ENCODE data around the gene DNAJC21. TPM values are rescaled to one million over a fixed set of nuclear protein-coding genes. Genes with fewer than 3 reads are reported as not detected.

Gene DNAJC21
- total and polyA plus RNA-seq, 10 of the 15 experiments (the other 5 are each of a cell fraction or from before 2014, with no cell fraction given): 9.2 to 53.5 (median 23.7) TPM

DNA sequence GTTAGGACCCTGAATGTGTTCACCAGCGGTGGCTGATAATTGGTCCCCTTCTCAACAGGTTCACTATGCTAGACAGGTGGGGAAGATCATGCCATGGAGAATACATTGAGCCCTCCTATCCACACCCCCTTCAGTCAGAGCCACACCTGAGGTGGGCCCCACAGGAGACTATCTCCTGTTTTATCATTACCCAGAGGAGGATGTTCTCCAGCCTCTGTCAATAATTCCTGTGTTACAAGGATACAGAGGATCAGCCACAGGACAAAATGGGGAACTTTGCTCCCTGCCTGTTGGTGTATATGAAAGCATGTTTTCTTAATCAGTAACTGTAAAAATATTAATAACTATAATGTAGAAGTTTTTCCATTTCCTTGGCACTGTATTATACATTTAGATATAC is 40.0 kb upstream of the DNAJC21 start (continued):
- TF ChIP-seq, protein P1, sequence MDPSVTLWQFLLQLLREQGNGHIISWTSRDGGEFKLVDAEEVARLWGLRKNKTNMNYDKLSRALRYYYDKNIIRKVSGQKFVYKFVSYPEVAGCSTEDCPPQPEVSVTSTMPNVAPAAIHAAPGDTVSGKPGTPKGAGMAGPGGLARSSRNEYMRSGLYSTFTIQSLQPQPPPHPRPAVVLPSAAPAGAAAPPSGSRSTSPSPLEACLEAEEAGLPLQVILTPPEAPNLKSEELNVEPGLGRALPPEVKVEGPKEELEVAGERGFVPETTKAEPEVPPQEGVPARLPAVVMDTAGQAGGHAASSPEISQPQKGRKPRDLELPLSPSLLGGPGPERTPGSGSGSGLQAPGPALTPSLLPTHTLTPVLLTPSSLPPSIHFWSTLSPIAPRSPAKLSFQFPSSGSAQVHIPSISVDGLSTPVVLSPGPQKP (IDR thresholded peaks at IDR 0.05; ENCODE audit: low read depth, low read length): no peak
- no peak for TF ChIP-seq POLR2AphosphoS5 (IDR thresholded peaks at IDR 0.05; ENCODE audit: low read length)

DNA sequence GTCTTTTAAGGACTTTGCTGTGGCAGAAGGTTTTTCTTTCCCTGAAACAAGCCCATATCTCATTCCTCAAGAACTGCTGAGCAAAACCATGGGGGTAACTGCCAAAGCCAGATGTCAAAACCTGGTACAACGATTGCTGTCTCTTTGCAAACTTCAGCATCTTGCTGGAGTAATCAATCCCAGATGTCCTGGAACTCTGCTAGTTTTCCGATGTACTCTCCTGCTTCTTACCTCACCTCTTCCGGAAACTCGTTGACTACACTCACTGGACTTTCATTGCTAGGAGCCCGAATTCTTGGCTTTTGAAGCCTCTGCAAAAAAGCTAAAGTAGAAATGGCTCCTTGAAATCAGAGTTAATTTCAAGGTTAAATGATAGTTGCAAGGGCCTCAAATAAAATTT is 37.4 kb upstream of the DNAJC21 start:
- H3K79me2 ChIP-seq (ENCODE audit: control insufficient read depth, insufficient read depth, low read length): no peaks in the 10 kb centered on the region
- no peaks in the 10 kb centered on the region for H3K9me3 ChIP-seq (replicated peaks; ENCODE audit: control insufficient read depth, insufficient read depth, low read length)
- H3K36me3 ChIP-seq (ENCODE audit: control insufficient read depth in 2 of 2, insufficient read depth in 2 of 2, low read length in 1 of 2): no peaks in the 10 kb centered on the region
- FAIRE-seq (no peak), DNase-seq (ENCODE audit: low read depth, low spot score) (no peak), ATAC-seq (no peak)
- no peak overlapping the region for H2AFZ ChIP-seq (ENCODE audit: control insufficient read depth, low read depth, low read length)
- in situ Hi-C loops (cut with MboI): no loop called here
- no peak overlapping the region for H3K27ac ChIP-seq (ENCODE audit: control insufficient read depth, insufficient read depth)
- intact Hi-C loops (cut with micrococcal nuclease; ENCODE audit: unreplicated experiment): no loop called here
- H3K4me1 ChIP-seq (ENCODE audit: control insufficient read depth, insufficient read depth, low read length): no peaks in the 10 kb centered on the region
- H3K27me3 ChIP-seq (replicated peaks in 1 of 2; ENCODE audit: control insufficient read depth in 2 of 2, insufficient read depth in 2 of 2, low read length in 1 of 2): no peaks in the 10 kb centered on the region
- POLR2A ChIA-PET: no interaction called here
- RAD21 ChIA-PET (ENCODE audit: unreplicated experiment): no interaction called here
- no peak overlapping the region for H3K9ac ChIP-seq (ENCODE audit: control insufficient read depth, insufficient read depth, low read length)
- SMC1A ChIA-PET (ENCODE audit: uncharacterized antibody, unreplicated experiment): interaction anchor here (3.0 kb wide), 1 partner anchor 368 kb away, joined by 10 read pairs; no protein-coding TSS in a partner anchor
- H4K20me1 ChIP-seq (ENCODE audit: control insufficient read depth, insufficient read depth): no peaks in the 10 kb centered on the region
- CTCF ChIA-PET: interaction anchor here (2.4 kb wide), 1 partner anchor 369 kb away, joined by 9 read pairs; no protein-coding TSS in a partner anchor
- TF ChIP-seq BACH1 (IDR thresholded peaks at IDR 0.05; ENCODE audit: borderline replicate concordance): no peak
- TF ChIP-seq CBFB (IDR thresholded peaks at IDR 0.05; ENCODE audit: low read depth): no peak
- TF ChIP-seq EGR1 (IDR thresholded peaks at IDR 0.05; ENCODE audit: borderline replicate concordance in 1 of 2, low read depth in 2 of 2, low read length in 2 of 2): no peak
- no peak for TF ChIP-seq JUND (IDR thresholded peaks at IDR 0.05; ENCODE audit: low read depth, low read length)
- TF ChIP-seq CHD1 (IDR thresholded peaks at IDR 0.05; ENCODE audit: low read depth, low read length): no peak
- TF ChIP-seq, protein P2, sequence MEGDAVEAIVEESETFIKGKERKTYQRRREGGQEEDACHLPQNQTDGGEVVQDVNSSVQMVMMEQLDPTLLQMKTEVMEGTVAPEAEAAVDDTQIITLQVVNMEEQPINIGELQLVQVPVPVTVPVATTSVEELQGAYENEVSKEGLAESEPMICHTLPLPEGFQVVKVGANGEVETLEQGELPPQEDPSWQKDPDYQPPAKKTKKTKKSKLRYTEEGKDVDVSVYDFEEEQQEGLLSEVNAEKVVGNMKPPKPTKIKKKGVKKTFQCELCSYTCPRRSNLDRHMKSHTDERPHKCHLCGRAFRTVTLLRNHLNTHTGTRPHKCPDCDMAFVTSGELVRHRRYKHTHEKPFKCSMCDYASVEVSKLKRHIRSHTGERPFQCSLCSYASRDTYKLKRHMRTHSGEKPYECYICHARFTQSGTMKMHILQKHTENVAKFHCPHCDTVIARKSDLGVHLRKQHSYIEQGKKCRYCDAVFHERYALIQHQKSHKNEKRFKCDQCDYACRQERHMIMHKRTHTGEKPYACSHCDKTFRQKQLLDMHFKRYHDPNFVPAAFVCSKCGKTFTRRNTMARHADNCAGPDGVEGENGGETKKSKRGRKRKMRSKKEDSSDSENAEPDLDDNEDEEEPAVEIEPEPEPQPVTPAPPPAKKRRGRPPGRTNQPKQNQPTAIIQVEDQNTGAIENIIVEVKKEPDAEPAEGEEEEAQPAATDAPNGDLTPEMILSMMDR (IDR thresholded peaks at IDR 0.05 in 2 of 3, conservative IDR thresholded peaks at IDR 0.05 in 1 of 3; ENCODE audit: control insufficient read depth in 2 of 3, extremely low read depth in 1 of 3, insufficient read depth in 1 of 3, low read depth in 3 of 3, low read length in 3 of 3): no peak
- TF ChIP-seq ZNF384 (IDR thresholded peaks at IDR 0.05; ENCODE audit: borderline replicate concordance, low read depth, low read length): no peak
- TF ChIP-seq TAF1 (IDR thresholded peaks at IDR 0.05; ENCODE audit: borderline replicate concordance, low read depth, low read length): no peak
- TF ChIP-seq JUNB (IDR thresholded peaks at IDR 0.05): no peak
- TF ChIP-seq GATAD2B (conservative IDR thresholded peaks at IDR 0.05; ENCODE audit: low read depth): no peak
- TF ChIP-seq IKZF1 (conservative IDR thresholded peaks at IDR 0.05): no peak
- TF ChIP-seq, protein P3, sequence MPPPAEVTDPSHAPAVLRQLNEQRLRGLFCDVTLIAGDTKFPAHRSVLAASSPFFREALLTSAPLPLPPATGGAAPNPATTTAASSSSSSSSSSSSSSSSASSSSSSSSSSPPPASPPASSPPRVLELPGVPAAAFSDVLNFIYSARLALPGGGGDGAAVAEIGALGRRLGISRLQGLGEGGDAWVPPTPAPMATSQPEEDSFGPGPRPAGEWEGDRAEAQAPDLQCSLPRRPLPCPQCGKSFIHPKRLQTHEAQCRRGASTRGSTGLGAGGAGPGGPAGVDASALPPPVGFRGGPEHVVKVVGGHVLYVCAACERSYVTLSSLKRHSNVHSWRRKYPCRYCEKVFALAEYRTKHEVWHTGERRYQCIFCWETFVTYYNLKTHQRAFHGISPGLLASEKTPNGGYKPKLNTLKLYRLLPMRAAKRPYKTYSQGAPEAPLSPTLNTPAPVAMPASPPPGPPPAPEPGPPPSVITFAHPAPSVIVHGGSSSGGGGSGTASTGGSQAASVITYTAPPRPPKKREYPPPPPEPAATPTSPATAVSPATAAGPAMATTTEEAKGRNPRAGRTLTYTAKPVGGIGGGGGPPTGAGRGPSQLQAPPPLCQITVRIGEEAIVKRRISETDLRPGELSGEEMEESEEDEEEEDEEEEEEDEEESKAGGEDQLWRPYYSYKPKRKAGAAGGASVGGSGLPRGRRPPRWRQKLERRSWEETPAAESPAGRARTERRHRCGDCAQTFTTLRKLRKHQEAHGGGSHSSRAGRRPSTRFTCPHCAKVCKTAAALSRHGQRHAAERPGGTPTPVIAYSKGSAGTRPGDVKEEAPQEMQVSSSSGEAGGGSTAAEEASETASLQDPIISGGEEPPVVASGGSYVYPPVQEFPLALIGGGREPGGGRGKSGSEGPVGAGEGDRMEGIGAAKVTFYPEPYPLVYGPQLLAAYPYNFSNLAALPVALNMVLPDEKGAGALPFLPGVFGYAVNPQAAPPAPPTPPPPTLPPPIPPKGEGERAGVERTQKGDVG (CRISPR knock-in tag; IDR thresholded peaks at IDR 0.05): no peak
- TF ChIP-seq MXI1 (IDR thresholded peaks at IDR 0.05; ENCODE audit: low read depth, low read length): no peak
- TF ChIP-seq SPI1 (IDR thresholded peaks at IDR 0.05; ENCODE audit: borderline replicate concordance, insufficient read depth, low read depth, low read length): no peak
- H3K4me3 ChIP-seq: no peak overlapping the region
- BruUV-seq (replicated peaks): no TSS peak
- WGBS (ENCODE audit: insufficient coverage, insufficient replicate concordance, low lambda C conversion rate, missing lambda C conversion rate): 56% methylated on average over 5 of the region's 5 CpGs
- no peak overlapping the region for H3K4me2 ChIP-seq (ENCODE audit: control insufficient read depth, insufficient read depth)
